DMS79 treated with DMSO at 0.1 percent for 48 hours (cell line): ENCODE measurements around the gene KCNQ2.

ENCODE experiments used
- DNase-seq: peaks from one replicate; lab custom pipeline; 2025; lab: John Stamatoyannopoulos, UW

The KCNQ2 gene

DNA sequence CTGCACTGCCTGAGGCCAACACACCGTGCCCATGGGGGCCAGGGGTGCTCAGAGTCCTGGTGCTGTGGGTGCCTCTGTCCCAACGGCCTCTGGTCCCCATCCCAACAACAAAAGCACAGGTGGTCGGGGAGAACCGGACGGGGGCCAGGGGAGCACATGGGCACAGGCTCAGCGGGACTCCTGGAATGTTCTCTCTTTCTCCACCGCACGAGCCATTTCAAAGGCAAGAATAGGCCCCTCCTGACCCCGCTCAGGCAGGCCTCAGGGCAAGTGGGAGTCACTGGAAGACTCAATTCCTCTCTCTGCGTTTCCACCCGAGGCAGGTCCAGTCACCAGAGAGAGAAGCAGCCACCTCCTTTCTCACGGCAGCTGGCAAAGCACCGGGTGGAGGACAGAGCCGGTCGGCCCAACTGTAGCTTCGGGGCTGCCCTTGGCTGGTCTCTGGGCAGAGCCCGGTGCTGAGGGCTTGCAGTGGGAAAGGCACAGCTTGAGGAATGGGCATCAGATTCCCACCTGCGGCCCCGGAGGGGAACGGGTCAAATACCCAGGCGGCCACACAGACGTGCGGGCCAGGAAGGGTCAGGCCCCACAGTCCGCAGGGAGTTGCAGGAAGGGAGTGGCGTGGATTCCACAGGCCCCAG is 55.2 kb downstream of the KCNQ2 start:
- no peak for DNase-seq

- no peak for DNase-seq
Measured at GRCh38 chr20:63416631-63417030, 55.8 kb downstream of the KCNQ2 start.

DNA sequence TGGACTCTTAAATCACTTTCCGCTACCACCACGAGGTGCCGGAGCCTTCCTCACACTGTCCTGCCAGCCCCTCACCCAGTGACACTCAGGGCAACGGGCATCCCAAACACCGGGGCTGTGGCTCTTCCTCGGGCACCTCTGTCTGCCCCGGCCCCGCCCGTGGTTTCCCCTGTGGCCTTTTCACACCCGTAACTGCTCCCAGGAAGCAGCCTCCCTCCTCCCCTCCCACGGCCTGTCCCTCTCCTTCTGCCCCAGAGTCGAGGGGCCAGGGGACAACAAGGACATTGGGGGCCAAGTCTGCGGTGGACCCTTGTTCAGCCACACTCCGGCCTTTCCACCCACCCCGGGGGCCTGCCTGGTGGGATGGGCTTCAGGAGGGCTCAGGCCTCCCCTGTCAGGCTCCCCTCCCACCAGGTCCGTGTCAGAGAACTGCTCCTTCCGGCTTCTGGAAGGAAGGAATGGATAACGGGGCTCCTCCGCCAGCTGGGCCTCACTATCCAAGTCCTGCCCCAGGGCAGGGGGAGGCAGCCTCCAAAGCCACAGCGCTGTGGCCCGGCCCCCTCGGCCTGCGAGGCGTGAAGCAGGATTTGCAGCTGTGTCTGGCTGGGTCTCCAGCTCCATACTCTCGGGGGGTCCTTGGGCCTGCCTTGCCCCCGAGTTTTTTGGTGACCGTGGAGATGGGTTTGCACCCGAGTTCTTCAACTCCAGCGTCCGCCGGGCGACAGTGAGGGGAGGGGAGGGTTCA is 56.6 kb downstream of the KCNQ2 start:
- DNase-seq, result no peak

GRCh38 chr20:63414720-63415430 is 57.6 kb downstream of the KCNQ2 start:
- DNase-seq, result no peak

DNA sequence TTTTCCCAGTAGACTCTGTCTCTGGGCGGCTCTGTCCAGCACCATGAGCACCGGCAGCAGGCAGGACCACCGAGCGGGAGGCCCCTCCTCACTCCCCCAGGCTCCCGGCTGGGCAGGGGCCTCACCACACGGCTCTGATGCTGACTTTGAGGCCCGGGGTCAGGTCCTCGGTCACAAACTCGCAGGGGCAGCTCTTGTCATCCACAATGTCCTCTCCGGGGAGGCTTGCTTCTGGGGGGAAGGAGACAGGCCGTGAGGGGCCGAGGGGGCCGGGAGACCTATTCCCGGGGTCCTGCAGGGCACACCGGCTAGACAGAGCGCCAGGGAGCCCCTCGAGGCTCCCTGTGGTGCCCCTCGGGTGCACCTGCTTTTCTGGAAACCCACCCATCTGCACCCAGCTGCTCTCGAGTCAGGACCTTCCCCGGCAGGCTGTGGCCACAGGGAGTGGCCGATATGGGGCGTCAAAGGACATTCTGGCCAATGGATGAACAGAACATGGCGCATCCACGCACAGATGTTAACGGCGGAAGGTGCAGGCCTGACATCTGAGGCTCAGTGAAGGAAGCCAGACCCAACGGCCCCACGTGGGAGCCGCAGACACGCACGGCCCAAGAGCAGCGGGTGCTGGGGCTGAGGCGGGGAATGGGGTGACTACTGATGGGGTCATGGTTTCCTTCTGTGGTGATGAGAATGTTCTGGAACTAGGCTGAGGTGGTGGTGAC is 58.3 kb downstream of the KCNQ2 start:
- DNase-seq, result no peak

DNA sequence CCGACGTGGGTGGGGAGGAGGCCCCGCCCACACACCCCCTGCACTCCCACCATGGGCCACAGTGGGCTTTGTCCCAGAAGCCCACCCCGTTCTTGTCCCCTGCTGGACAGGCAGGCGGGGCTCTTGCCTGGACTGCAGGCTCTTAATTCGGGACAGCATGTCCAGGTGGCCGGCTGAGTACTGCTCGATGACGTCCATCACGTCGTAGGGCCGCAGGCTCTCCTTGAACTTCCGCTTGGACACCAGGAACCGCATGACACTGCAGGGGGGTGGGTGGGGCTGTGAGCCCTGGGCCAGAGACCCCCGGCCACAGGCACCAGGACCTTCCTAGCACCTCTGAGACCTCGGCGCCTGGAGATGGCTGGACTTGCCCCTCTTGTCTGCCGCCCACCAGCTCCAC is 59.1 kb downstream of the KCNQ2 start:
- no peak for DNase-seq

GRCh38 chr20:63412889-63413288 is 59.6 kb downstream of the KCNQ2 start:
- no peak for DNase-seq

- DNase-seq, result no peak
Measured at GRCh38 chr20:63411898-63412631, 60.4 kb downstream of the KCNQ2 start.

- no peak for DNase-seq
Measured at GRCh38 chr20:63411151-63411897, 61.1 kb downstream of the KCNQ2 start.

DNA sequence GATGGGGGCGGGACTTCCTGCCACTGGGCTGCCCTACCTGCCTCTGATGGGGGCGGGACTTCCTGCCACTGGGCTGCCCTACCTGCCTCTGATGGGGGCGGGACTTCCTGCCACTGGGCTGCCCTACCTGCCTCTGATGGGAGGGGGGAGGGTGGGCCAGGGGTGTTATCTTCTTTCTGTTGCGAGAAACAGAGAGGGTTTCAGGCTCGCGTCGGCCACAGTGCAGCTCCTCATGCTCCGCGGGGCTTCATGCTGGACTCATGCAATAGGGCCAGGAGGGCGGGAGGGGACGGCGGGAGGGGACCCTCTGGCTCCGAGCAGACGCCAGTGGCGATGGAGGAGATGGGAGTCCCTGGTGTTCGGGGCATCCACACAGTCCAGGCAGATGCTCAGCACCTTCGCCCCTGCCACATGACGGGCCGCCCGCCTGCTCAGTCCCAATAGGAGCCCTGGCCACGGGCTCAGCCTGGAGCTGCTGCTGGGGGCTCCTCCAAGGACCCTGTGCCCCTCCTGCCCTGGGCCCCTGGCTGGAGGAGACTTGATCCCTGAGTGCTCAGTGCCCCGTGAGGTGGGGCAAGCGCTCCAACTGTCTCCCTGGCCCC is 62.5 kb downstream of the KCNQ2 start:
- DNase-seq, result no peak

DNA sequence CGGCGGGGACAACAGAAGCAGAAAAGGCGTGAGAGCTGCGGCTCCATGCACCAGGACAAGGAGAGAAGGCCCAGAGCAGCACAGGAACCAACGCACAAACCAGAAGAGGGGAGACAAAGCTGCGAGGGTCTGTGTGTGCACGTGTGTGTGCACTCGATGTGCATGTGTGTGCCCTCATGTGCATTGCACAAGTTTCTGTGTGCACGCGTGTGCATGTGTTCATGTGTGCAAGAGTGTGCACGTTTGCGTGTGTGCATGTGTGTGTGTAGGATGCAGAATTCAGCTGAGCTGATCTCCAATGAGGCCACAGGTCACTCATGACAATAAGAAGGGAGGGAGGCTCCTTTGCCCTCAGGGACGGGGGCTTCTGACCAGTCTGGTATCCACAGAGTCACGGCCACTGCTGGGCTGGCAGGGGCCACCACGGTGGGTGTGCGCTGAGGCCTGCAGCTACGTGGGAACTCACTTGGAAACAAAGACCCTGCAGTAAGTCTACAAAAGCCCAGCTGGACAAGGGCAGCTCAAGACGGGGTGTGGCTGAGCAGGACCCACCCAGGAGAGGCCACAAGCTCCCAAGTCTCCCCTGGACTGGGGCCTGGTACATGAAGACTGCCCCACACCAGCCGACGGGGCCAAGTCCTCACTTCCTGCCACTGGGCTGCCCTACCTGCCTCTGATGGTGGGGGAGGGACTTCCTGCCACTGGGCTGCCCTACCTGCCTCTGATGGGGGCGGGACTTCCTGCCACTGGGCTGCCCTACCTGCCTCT is 63.2 kb downstream of the KCNQ2 start:
- DNase-seq, result peak; percentile 12

- DNase-seq, result no peak
Measured at GRCh38 chr20:63408684-63409046, 63.8 kb downstream of the KCNQ2 start.

DNA sequence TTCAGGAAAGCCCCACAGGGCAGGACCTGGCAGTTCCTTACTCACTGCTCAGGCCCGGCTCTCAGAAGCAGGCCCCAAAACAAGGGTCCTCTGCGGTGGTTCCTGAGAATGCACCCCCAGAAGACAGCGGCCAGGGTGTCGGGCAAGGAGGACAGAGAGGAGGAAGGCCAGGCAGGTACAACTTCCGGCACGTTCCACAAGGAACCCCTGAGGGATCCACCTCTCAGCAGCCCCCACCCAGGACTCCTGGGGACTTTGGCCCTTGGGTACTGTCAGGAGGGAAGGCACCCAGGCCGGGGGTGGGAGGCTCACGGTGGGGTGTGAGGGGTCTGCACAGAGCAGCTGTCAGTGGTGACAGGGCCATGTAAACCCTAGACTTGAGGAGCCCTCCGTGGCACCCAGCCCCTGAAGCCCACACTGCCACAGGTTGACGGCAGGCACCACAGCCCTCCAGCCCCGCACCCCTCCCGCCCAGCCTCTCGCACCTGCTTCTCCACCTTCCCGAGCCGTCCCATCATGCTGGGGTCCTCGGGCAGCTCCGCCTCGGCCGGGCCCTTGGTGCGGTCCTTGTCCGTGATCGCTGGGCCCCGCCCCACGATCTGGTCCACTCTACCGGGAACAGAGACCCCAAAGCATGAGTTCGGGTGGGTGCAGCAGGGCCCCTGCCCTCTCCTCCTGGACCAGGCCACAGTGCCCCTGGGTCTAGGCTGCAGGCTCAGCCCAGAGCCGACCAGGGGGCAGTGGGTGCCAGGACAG is 64.3 kb downstream of the KCNQ2 start:
- DNase-seq, result no peak

GRCh38 chr20:63406617-63407245 is 65.7 kb downstream of the KCNQ2 start:
- DNase-seq, result no peak

DNA sequence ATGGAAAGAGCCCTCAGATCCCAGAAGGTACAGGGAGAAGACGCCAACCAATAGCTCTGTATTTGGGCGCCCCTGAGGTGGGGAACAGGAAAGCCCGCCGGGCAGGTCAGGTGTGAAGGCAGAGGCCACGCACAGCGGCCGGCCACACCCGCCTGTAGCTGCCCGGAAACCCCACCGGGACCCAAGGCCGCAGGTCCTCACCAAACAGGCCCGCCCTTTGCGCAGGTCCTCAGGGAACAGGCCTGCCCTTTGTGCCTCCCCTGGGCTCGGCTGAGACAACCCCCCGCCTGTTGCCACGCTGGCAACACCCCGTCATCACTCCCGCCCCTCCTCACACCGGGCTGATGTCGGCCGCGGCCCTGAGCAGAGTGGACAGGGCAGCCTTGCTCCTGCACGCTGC is 66.4 kb downstream of the KCNQ2 start:
- DNase-seq, result no peak

DNA sequence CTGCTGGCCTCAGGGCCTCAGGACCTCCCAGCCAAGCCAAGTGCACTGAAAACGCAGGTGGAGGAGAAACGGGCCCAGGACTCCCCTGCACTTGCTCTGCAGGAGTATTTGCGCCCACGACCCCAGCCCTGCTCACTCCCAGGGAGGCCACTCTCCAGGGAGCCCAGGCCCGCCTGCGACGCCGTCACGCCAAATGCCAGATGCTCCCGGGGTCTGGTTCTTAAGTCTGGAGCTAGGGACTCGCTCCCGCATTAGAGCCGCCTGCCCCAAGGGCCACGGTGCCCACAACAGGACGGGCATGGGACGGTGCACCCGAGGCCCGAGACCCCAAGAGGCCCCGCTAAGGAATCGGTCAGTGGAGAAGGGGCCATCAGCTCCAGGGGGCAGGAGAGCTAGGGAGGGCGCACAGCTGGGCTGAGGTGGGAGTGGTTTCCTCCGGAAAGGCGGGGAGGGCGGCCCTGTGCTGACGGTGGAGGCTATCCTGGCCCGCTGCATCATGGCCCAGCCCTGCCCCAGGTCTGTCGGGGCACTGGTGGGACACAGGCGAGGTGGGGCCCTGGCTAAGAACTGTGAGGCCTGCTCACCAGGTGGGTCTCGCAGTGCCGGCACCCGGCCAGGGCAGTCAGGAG is 67.2 kb downstream of the KCNQ2 start:
- no peak for DNase-seq

DNA sequence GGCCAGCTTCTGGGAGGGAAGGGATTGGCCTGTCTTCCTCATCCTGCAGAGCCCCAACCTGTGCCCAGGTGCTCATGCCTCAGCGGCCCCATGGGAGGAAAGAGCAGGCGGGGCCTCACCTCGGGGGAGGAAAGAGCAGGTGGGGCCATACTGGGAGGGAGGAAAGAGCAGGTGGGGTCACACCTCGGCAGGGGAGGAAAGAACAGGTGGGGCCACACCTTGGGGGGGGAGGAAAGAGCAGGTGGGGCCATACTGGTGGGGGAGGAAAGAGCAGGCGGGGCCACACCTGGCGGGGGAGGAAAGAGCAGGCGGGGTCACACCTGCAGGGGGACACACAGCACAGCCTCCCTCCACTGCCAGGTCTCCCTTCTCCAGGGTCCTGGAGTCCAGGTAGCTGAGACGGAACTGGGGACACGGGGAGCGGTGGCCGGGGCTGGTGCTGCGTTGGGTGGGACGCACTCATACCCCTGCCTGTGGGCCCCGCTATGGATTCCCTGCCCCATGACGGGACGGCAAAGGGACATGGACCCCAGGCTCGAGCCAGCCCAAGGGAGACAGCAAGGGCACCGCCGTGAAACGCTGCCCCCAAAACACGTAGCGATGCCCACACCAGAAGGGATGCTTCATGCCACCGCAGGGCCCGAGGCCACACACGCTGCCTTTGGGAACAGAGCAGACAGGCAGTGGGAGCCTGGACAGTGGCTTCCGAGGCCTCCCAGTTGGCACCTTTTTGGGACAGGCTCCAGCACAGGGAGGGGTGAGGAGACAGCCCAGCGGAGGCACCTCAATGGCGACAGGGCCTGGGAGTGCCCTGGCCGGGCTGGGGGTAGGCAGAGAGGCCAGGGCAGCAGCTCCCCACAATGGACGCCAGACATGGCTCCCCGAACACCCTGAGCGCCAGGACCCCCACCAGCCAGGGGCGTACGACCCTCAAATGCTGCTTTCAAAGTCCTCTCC is 68.0 kb downstream of the KCNQ2 start:
- peak; percentile 16 for DNase-seq
